HepG2 (cell line): ENCODE measurements around the gene HERC4. TPM values are rescaled to one million over a fixed set of nuclear protein-coding genes. Genes with fewer than 3 reads are reported as not detected.

Experiments used
- ASH2L ChIP-seq: fragments of 300-600, 200-600 bp; sonication (generic); IDR thresholded peaks from 2 replicates; pipeline ENCODE4 v1.7.0; 2017; ENCODE audit warnings: low read depth, mild to moderate bottlenecking, moderate library complexity, mixed read lengths, low read length; ENCODE audit not compliant: insufficient read length
- CBFB ChIP-seq: sonication (generic); formaldehyde crosslinking; IDR thresholded peaks from 2 replicates; pipeline ENCODE4 v1.4.0; 2020; ENCODE audit warnings: missing genetic modification reagents
- CHD4 ChIP-seq: fragments of 200-600 bp; sonication (generic); IDR thresholded peaks from 2 replicates; pipeline ENCODE4 v1.7.0; 2017; ENCODE audit warnings: mild to moderate bottlenecking, low read length, borderline replicate concordance
- DDIT3 ChIP-seq: sonication (generic); formaldehyde crosslinking; IDR thresholded peaks from 2 replicates; pipeline ENCODE4 v1.4.0; 2020; ENCODE audit warnings: mild to moderate bottlenecking, missing genetic modification reagents
- NFKBIZ ChIP-seq: IDR thresholded peaks from 2 replicates; pipeline ENCODE4 v1.6.1; 2018; ENCODE audit warnings: missing genetic modification reagents, missing compliant biosample characterization
- RFX3 ChIP-seq: IDR thresholded peaks from 2 replicates; pipeline ENCODE4 v1.6.1; 2016; ENCODE audit warnings: missing biosample characterization, missing genetic modification reagents
- RNF219 ChIP-seq: sonication (generic); formaldehyde crosslinking; IDR thresholded peaks from 2 replicates; pipeline ENCODE4 v1.5.0; 2020; ENCODE audit warnings: mild to moderate bottlenecking, missing genetic modification reagents
- STAT5B ChIP-seq: sonication (generic); formaldehyde crosslinking; IDR thresholded peaks from 2 replicates; pipeline ENCODE4 v1.4.0; 2020; ENCODE audit warnings: missing genetic modification reagents
- TAF1 ChIP-seq: sonication (generic); formaldehyde crosslinking; IDR thresholded peaks from 2 replicates; pipeline ENCODE4 v1.4.0; 2020; ENCODE audit warnings: missing genetic modification reagents
- TFE3 ChIP-seq: IDR thresholded peaks from 2 replicates; pipeline ENCODE4 v1.6.1; 2016
- ZBTB20 ChIP-seq: sonication (generic); formaldehyde crosslinking; IDR thresholded peaks from 2 replicates; pipeline ENCODE4 v1.8.1; 2023; ENCODE audit warnings: missing genetic modification reagents, low read depth, mild to moderate bottlenecking, borderline replicate concordance
- ZFY ChIP-seq: sonication (generic); formaldehyde crosslinking; IDR thresholded peaks from 2 replicates; pipeline ENCODE4 v1.4.0; 2020; ENCODE audit warnings: missing genetic modification reagents
- ZNF101 ChIP-seq: sonication (generic); formaldehyde crosslinking; IDR thresholded peaks from 2 replicates; pipeline ENCODE4 v1.4.0; 2020; ENCODE audit warnings: mild to moderate bottlenecking, low read depth, missing genetic modification reagents, borderline replicate concordance
- ZNF276 ChIP-seq: sonication (generic); formaldehyde crosslinking; IDR thresholded peaks from 2 replicates; pipeline ENCODE4 v1.4.0; 2020; ENCODE audit warnings: mild to moderate bottlenecking, low read depth, missing genetic modification reagents
- ZNF724P ChIP-seq: sonication (generic); formaldehyde crosslinking; IDR thresholded peaks from 2 replicates; pipeline ENCODE4 v1.8.0; 2022; ENCODE audit warnings: missing genetic modification reagents, borderline replicate concordance
- ZNF878 ChIP-seq: sonication (generic); formaldehyde crosslinking; IDR thresholded peaks from 2 replicates; pipeline ENCODE4 v1.8.1; 2023; ENCODE audit warnings: mild to moderate bottlenecking, missing genetic modification reagents, moderate library complexity
- ZSCAN12 ChIP-seq: sonication (generic); formaldehyde crosslinking; IDR thresholded peaks from 2 replicates; pipeline ENCODE4 v1.9.0; 2021; ENCODE audit warnings: mild to moderate bottlenecking, missing genetic modification reagents
- polyA plus RNA-seq, 8 experiments: library from polyadenylated mRNA; depleted of rRNA in 3 of 8; stranded (reverse) in 7 of 8; unstranded in 1 of 8; fragments of >200 nt; fragmentation: Illumina TruSeq in 4 of 8; extraction: Trizol in 4 of 8; gene quantifications; 2 replicates each; pipeline versions ENCODE4 v1.2.1 to v1.2.3, GENCODE V29; 2011 to 2016; ENCODE audit warnings: low read depth in 4 of 8, missing spikeins in 1 of 8, mixed read lengths in 1 of 8; ENCODE audit not compliant: insufficient read depth in 1 of 8
- total RNA-seq, 5 experiments: library from RNA; depleted of rRNA; stranded (reverse); fragments of >200 nt; fragmentation: Illumina TruSeq; extraction: Trizol; gene quantifications; 2 replicates each; pipeline ENCODE4 v1.2.3, GENCODE V29; 2016; ENCODE audit warnings: low read depth in 1 of 5
- TF ChIP-seq, protein P1 (sequence below): sonication (generic); formaldehyde crosslinking; IDR thresholded peaks from 2 replicates; pipeline ENCODE4 v1.8.0; 2023; ENCODE audit warnings: mild to moderate bottlenecking, missing genetic modification reagents

Gene HERC4
- total and polyA plus RNA-seq, 2 of the 13 experiments (the other 11 are each of a cell fraction or from before 2014, with no cell fraction given), result 9.8 to 20.2 TPM

DNA sequence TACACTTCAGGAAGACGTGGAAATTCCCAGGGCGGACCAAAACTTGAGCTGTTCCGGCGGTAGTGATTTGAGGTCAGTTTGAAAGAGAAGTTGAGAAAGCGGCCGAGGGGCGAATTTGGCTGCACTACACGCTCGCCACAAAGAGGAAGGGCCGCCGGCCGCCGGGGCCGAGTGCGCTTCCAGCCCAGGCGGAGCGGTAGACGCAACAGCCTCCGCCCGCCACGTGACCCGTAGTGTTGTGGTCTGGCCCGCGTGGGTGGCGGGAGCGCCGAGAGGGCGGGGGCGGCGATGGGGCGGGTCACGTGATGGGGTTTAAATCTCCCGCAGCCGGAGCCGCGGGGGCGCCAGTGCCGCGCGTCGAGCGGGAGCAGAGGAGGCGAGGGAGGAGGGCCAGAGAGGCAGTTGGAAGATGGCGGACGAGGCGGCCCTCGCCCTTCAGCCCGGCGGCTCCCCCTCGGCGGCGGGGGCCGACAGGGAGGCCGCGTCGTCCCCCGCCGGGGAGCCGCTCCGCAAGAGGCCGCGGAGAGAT lies 190.7 kb downstream of the HERC4 start, which contains the start of gene SIRT1 (continued):
- TF ChIP-seq RNF219 (CRISPR knock-in tag), result no peak; the same call in 1 of the 2 replicates
- peak; percentile 96 for TF ChIP-seq CBFB (CRISPR knock-in tag)
- peak; percentile 68; the same call in 1 of the 2 replicates for TF ChIP-seq ZBTB20 (CRISPR knock-in tag)
- TF ChIP-seq, protein P1, sequence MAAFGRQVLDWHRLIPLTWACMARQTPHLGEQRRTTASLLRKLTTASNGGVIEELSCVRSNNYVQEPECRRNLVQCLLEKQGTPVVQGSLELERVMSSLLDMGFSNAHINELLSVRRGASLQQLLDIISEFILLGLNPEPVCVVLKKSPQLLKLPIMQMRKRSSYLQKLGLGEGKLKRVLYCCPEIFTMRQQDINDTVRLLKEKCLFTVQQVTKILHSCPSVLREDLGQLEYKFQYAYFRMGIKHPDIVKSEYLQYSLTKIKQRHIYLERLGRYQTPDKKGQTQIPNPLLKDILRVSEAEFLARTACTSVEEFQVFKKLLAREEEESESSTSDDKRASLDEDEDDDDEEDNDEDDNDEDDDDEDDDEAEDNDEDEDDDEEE, result no peak; the same call in 1 of the 2 replicates
- 0 out of 2 replicates have a peak, but pooled peaks have one; percentile 31 for TF ChIP-seq STAT5B (CRISPR knock-in tag)
- 0 out of 2 replicates have a peak, but pooled peaks have one; percentile 41 for TF ChIP-seq ZNF276 (CRISPR knock-in tag)
- 0 out of 2 replicates have a peak, but pooled peaks have one; percentile 74 for TF ChIP-seq ZNF724P
- TF ChIP-seq ZSCAN12 (CRISPR knock-in tag), result no peak
- TF ChIP-seq DDIT3 (CRISPR knock-in tag), result no peak
- peak; percentile 88 for TF ChIP-seq TAF1
- no peak for TF ChIP-seq CHD4
- peak; percentile 87 for TF ChIP-seq ZFY (CRISPR knock-in tag)
- no peak for TF ChIP-seq RFX3 (CRISPR knock-in tag)
- peak; percentile 98 for TF ChIP-seq TFE3 (CRISPR knock-in tag)
- peak; percentile 62; the same call in 1 of the 2 replicates for TF ChIP-seq ZNF878
- 0 out of 2 replicates have a peak, but pooled peaks have one; percentile 65 for TF ChIP-seq NFKBIZ (CRISPR knock-in tag)
- TF ChIP-seq ZNF101 (CRISPR knock-in tag), result no peak
- TF ChIP-seq ASH2L, result peak; percentile 66
